ENCODE measurements around the gene CDKN2D.

GRCh38 chr19:10519421-10519820 is 49.4 kb downstream of the CDKN2D start:
- TF ChIP-seq, protein P1, sequence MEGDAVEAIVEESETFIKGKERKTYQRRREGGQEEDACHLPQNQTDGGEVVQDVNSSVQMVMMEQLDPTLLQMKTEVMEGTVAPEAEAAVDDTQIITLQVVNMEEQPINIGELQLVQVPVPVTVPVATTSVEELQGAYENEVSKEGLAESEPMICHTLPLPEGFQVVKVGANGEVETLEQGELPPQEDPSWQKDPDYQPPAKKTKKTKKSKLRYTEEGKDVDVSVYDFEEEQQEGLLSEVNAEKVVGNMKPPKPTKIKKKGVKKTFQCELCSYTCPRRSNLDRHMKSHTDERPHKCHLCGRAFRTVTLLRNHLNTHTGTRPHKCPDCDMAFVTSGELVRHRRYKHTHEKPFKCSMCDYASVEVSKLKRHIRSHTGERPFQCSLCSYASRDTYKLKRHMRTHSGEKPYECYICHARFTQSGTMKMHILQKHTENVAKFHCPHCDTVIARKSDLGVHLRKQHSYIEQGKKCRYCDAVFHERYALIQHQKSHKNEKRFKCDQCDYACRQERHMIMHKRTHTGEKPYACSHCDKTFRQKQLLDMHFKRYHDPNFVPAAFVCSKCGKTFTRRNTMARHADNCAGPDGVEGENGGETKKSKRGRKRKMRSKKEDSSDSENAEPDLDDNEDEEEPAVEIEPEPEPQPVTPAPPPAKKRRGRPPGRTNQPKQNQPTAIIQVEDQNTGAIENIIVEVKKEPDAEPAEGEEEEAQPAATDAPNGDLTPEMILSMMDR (IDR thresholded peaks at IDR 0.05) = no peak
- no peak for TF ChIP-seq EP300 (IDR thresholded peaks at IDR 0.05)
